Prostate gland (tissue), 2 donors: ENCODE data around the gene PRUNE1. TPM values are rescaled to one million over a fixed set of nuclear protein-coding genes. Genes with fewer than 3 reads are reported as not detected.
A peak's percentile ranks its signal among the peaks of the same experiment; 100 is the strongest.

Experiments
- DNase-seq: peaks from one replicate; pipeline ENCODE4 v3.0.0-alpha.2; 2019; ENCODE audit warnings: low spot score
- H3K27ac ChIP-seq, 2 donors: fragments of 200-600 bp; sonication (generic); 2 replicates each; pipeline ENCODE4 v1.5.1; 2017 to 2019
- H3K27me3 ChIP-seq: fragments of 200-600 bp; sonication (generic); replicated peaks from 2 replicates; pipeline ENCODE4 v1.5.1; 2019; ENCODE audit not compliant: insufficient read depth
- H3K36me3 ChIP-seq, 2 donors: fragments of 200-600 bp; sonication (generic); 1 replicate in 1 of 2; 2 replicates in 1 of 2; pipeline versions ENCODE4 v1.5.1 to v1.8.1; 2017 to 2019
- H3K4me1 ChIP-seq: fragments of 200-600 bp; sonication (generic); replicated peaks from 2 replicates; pipeline ENCODE4 v1.5.1; 2019
- H3K4me3 ChIP-seq, 2 donors: fragments of 200-600 bp; sonication (generic); 2 replicates each; pipeline ENCODE4 v1.5.1; 2017 to 2019
- H3K9me3 ChIP-seq: fragments of 200-600 bp; sonication (generic); 2 replicates; pipeline ENCODE4 v1.5.1; 2017
- POLR2A ChIP-seq: fragments of 450-650 bp; IDR thresholded peaks from one replicate; pipeline ENCODE4 v1.6.1; 2016; ENCODE audit warnings: antibody characterized with exemption, mild to moderate bottlenecking
- POLR2AphosphoS5 ChIP-seq: sonication (generic); formaldehyde crosslinking; IDR thresholded peaks from one replicate; pipeline ENCODE4 v1.6.1; 2017; ENCODE audit warnings: antibody characterized with exemption
- WGBS: methylation state at CpG from one replicate; pipeline ENCODE4 v1.1.5; 2018; 5-methylcytosine and 5-hydroxymethylcytosine counted together
- intact Hi-C: fragments of 100-400 bp; cut with DNase I; formaldehyde crosslinking; loops from one replicate; pipeline ENCODE4 v1.14.2; 2022
- total RNA-seq, 2 donors: library from RNA; depleted of rRNA; stranded (reverse); fragments of >200 nt; gene quantifications; one replicate each; pipeline ENCODE4 v1.1.0, GENCODE V29; 2016
- TF ChIP-seq, protein P1 (sequence below), 4 experiments: fragments of 200-600 bp in 2 of 4; fragments of 450-650 bp in 2 of 4; sonication (generic) in 2 of 4; IDR thresholded peaks; 1 replicate in 3 of 4; 2 replicates in 1 of 4; pipeline ENCODE4 v1.5.1; 2016 to 2019; ENCODE audit warnings: antibody characterized with exemption in 4 of 4, mild to moderate bottlenecking in 2 of 4, moderate library complexity in 2 of 4

Gene PRUNE1
- total RNA-seq, 2 donors from 2014 or later = 29.2 to 37.5 TPM

DNA sequence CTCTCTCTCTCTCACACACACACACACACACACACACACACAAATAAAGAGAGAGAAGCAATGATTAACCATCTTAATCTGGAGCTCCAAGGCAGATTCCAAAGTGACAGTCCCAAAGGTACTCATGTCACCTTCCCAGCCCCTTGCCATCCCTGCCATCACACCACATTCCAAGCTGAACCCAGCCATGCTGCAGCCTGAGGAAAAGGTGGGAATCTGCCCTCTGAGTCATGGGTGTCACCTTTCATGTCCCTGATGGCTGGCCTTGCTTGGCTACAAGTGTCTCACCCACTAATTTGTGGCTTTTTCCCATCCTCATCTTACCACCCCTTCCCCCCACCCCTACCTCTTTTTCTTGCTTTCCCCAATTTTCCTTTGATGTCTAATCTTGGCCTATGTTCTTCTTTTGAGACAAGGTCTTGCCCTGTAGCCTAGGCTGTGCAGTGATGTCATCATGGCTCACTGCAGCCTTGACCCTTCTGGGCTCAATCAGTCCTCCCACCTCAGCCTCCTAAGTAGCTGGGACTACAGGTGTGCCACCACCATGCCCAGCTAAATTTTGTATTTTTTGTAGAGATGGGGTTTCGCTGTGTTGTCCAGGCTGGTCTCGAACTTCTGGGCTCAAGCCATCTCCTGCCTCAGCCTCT is 22.9 kb upstream of the PRUNE1 start:
- no peak overlapping the region for H3K27ac ChIP-seq
- 100% methylated on average over 2 of the region's 2 CpGs for WGBS
- no peaks in the 10 kb centered on the region for H3K27me3 ChIP-seq
- TF ChIP-seq POLR2AphosphoS5 (no peak), POLR2A (no peak)
- TF ChIP-seq, protein P1, sequence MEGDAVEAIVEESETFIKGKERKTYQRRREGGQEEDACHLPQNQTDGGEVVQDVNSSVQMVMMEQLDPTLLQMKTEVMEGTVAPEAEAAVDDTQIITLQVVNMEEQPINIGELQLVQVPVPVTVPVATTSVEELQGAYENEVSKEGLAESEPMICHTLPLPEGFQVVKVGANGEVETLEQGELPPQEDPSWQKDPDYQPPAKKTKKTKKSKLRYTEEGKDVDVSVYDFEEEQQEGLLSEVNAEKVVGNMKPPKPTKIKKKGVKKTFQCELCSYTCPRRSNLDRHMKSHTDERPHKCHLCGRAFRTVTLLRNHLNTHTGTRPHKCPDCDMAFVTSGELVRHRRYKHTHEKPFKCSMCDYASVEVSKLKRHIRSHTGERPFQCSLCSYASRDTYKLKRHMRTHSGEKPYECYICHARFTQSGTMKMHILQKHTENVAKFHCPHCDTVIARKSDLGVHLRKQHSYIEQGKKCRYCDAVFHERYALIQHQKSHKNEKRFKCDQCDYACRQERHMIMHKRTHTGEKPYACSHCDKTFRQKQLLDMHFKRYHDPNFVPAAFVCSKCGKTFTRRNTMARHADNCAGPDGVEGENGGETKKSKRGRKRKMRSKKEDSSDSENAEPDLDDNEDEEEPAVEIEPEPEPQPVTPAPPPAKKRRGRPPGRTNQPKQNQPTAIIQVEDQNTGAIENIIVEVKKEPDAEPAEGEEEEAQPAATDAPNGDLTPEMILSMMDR (IDR thresholded peaks at IDR 0.05) = no peak
- intact Hi-C loops = no loop called here
- no peaks in the 10 kb centered on the region for H3K4me1 ChIP-seq
- no peak for DNase-seq
- no peaks in the 10 kb centered on the region for H3K36me3 ChIP-seq
- H3K4me3 ChIP-seq = no peak overlapping the region
- no peaks in the 10 kb centered on the region for H3K9me3 ChIP-seq

DNA sequence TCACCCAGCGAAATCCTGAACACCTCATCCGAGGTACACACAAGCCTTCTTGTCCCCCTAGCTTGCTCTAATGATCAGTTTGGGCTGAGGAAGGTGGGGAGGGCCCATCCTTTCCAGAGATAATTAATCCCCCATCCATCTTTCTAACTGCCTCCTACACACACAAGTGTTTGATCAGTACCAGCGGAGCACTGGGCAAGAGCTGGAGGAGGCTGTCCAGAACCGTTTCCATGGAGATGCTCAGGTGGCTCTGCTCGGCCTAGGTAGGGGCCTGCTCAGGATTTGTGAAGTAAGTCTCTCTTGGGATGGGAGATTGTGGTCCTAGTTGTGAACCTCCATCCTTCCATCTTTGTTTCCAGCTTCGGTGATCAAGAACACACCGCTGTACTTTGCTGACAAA is 20.3 kb upstream of the PRUNE1 start:
- TF ChIP-seq POLR2A = no peak
- TF ChIP-seq POLR2AphosphoS5 = no peak
- TF ChIP-seq, protein P1 (IDR thresholded peaks at IDR 0.05) = no peak
- Histone ChIP-seq H3K4me1 (no peaks in the 10 kb centered on the region), H3K27ac (no peak overlapping the region), H3K27me3 (no peaks in the 10 kb centered on the region), H3K4me3 (no peak overlapping the region), H3K36me3 (no peaks in the 10 kb centered on the region), H3K9me3 (no peaks in the 10 kb centered on the region)
- no peak for DNase-seq
- WGBS = 85% methylated on average over 7 of the region's 7 CpGs
- intact Hi-C loops = no loop called here

DNA sequence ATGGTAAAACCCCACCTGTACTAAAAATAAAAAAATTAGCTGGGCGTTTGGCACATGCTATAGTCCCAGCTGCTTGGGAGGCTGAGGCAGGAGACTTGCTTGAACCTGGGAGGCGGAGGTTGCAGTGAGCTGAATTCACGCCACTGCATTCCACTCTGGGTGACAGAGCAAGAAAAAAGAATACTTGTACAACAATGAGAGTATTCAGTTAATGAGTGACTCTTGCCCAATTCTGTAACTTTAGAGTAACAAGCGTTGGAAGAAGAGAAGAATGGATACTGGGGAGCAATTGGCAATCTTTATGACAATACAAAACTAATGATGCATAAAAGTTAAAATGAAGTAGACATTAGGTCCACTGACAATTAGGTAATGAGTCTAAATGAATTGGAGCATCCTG is 15.6 kb upstream of the PRUNE1 start:
- intact Hi-C loops = no loop called here
- WGBS = 45% methylated on average over 4 of the region's 4 CpGs

DNA sequence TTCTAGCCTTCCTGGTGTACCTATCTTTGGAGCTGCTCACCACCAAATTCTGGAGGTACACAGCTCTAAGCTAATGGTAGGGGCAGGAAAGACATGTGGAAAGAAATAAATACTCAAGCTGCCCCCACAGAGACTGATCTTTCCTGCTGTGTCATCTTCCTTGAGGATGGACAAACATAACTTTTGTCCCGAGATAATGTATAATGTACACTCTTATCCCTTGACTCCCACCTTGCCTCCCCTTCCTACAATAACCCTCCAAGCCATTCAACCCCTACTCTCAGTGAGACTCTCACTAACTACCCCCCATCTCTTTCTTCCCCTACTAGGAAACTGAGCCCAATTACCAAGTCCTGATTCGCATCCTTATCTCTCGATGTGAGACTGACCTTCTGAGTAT is 14.0 kb upstream of the PRUNE1 start:
- 80% methylated on average over 3 of the region's 3 CpGs for WGBS
- H3K9me3 ChIP-seq = no peaks in the 10 kb centered on the region
- intact Hi-C loops = no loop called here
- H3K27me3 ChIP-seq = no peaks in the 10 kb centered on the region
- H3K27ac ChIP-seq = no peak overlapping the region
- H3K4me1 ChIP-seq = no peaks in the 10 kb centered on the region
- no peak for DNase-seq
- H3K4me3 ChIP-seq = no peak overlapping the region
- TF ChIP-seq, protein P1 (IDR thresholded peaks at IDR 0.05) = no peak
- no peak for TF ChIP-seq POLR2A
- TF ChIP-seq POLR2AphosphoS5 = no peak
- peaks cover 9 to 10% of the 10 kb centered on the region in 2 donors for H3K36me3 ChIP-seq

More for the DNA sequence above, 15.6 kb upstream of the PRUNE1 start:
- TF ChIP-seq, protein P1 (IDR thresholded peaks at IDR 0.05) = no peak
- no peak for TF ChIP-seq POLR2AphosphoS5
- TF ChIP-seq POLR2A = no peak
- no peak for DNase-seq
- no peaks in the 10 kb centered on the region for H3K9me3 ChIP-seq
- no peaks in the 10 kb centered on the region for H3K27me3 ChIP-seq
- no peak overlapping the region for H3K27ac ChIP-seq
- H3K4me1 ChIP-seq = no peaks in the 10 kb centered on the region
- H3K36me3 ChIP-seq = peaks cover 0 to 3% of the 10 kb centered on the region in 2 donors
- no peak overlapping the region for H3K4me3 ChIP-seq

- no peak for DNase-seq
- H3K9me3 ChIP-seq = no peaks in the 10 kb centered on the region
- H3K27ac ChIP-seq = peak overlapping the region in 1 of 2 donors; percentile 33
- no peaks in the 10 kb centered on the region for H3K27me3 ChIP-seq
- no peak overlapping the region for H3K4me3 ChIP-seq
- intact Hi-C loops = no loop called here
- TF ChIP-seq, protein P1 (IDR thresholded peaks at IDR 0.05) = no peak
- no peak for TF ChIP-seq POLR2AphosphoS5
- no peak for TF ChIP-seq POLR2A
- peaks cover 9 to 10% of the 10 kb centered on the region in 2 donors for H3K36me3 ChIP-seq
- H3K4me1 ChIP-seq = no peaks in the 10 kb centered on the region
- 46% methylated on average over 4 of the region's 4 CpGs for WGBS
These were observed 12.8 kb upstream of the PRUNE1 start for GRCh38 chr1:150995460-150995859.
